H1 (cell line): ENCODE data around the gene WDR13. TPM values are rescaled to one million over a fixed set of nuclear protein-coding genes. Genes with fewer than 3 reads are reported as not detected.

Source experiments
- CTCF ChIA-PET: fragments of 300-600 bp; sonication (Branson Sonifier 250); formaldehyde crosslinking; loops from one replicate; lab custom pipeline; 2021; ENCODE audit not compliant: partially characterized antibody; lab: Charles Lee
- POLR2A ChIA-PET: fragments of 300-600 bp; sonication (Branson Sonifier 250); formaldehyde crosslinking; loops from one replicate; lab custom pipeline; 2021; ENCODE audit warnings: inconsistent platforms; ENCODE audit not compliant: partially characterized antibody; lab: Charles Lee
- DNase-seq, 2 experiments: peaks; one replicate each; pipeline versions ENCODE4 v3.0.0 to v3.0.0-alpha.2; 2010 to 2022; ENCODE audit warnings: low spot score in 2 of 2, low read depth in 1 of 2, mixed read lengths in 1 of 2
- FAIRE-seq: peaks from 2 replicates; lab custom pipeline; 2011; peaks lifted over from hg19 to GRCh38; lab: Jason Lieb, UNC
- H2AFZ ChIP-seq: 2 replicates; pipeline ENCODE4 v1.8.1; 2012; ENCODE audit warnings: low read length, inconsistent platforms
- H2AK5ac ChIP-seq: 2 replicates; pipeline ENCODE4 v1.6.1; 2013; ENCODE audit warnings: low read depth, low read length
- H2BK120ac ChIP-seq: replicated peaks from 2 replicates; pipeline ENCODE3; 2013; ENCODE audit warnings: low read depth, low read length, inconsistent platforms
- H2BK12ac ChIP-seq: 2 replicates; pipeline ENCODE4 v1.6.1; 2013; ENCODE audit warnings: low read depth, low read length
- H2BK15ac ChIP-seq: 2 replicates; pipeline ENCODE4 v1.6.1; 2013; ENCODE audit warnings: low read length
- H2BK20ac ChIP-seq: 2 replicates; pipeline ENCODE4 v1.6.1; 2013; ENCODE audit warnings: low read length
- H2BK5ac ChIP-seq: 2 replicates; pipeline ENCODE4 v1.6.1; 2013; ENCODE audit warnings: low read depth, low read length
- H3K14ac ChIP-seq: 2 replicates; pipeline ENCODE4 v1.6.1; 2013; ENCODE audit warnings: inconsistent platforms; ENCODE audit not compliant: insufficient read length
- H3K18ac ChIP-seq: 2 replicates; pipeline ENCODE4 v1.6.1; 2013; ENCODE audit warnings: low read length; ENCODE audit errors: extremely low read depth
- H3K23ac ChIP-seq: 2 replicates; pipeline ENCODE4 v1.6.1; 2013; ENCODE audit warnings: inconsistent platforms; ENCODE audit not compliant: insufficient read length
- H3K23me2 ChIP-seq: 2 replicates; pipeline ENCODE4 v1.6.1; 2013; ENCODE audit warnings: low read depth, low read length
- H3K27ac ChIP-seq: 2 replicates; pipeline ENCODE4 v1.6.1; 2011; ENCODE audit warnings: low read depth, low read length, inconsistent platforms
- H3K27me3 ChIP-seq, 4 experiments: replicated peaks in 1 of 4; 1 replicate in 1 of 4; 2 replicates in 3 of 4; pipeline versions ENCODE4 v1.6.1 to v1.8.1; 2011 to 2013; ENCODE audit warnings: low read length in 3 of 4, mild to moderate bottlenecking in 3 of 4, inconsistent platforms in 2 of 4, mixed read lengths in 2 of 4, moderate library complexity in 1 of 4; ENCODE audit not compliant: control insufficient read depth in 3 of 4, insufficient read depth in 3 of 4; ENCODE audit errors: extremely low read depth in 1 of 4
- H3K36me3 ChIP-seq, 4 experiments: 2 replicates each; pipeline versions ENCODE4 v1.6.1 to v1.8.1; 2011 to 2013; ENCODE audit warnings: mild to moderate bottlenecking in 4 of 4, low read length in 3 of 4, moderate library complexity in 2 of 4, control low read depth in 1 of 4, inconsistent platforms in 1 of 4; ENCODE audit not compliant: insufficient read depth in 4 of 4, control insufficient read depth in 2 of 4
- H3K4ac ChIP-seq: replicated peaks from 2 replicates; pipeline ENCODE3; 2013; ENCODE audit warnings: low read length, low read depth, mixed read lengths, inconsistent platforms; ENCODE audit not compliant: insufficient read length
- H3K4me1 ChIP-seq, 4 experiments: replicated peaks in 1 of 4; 1 replicate in 1 of 4; 2 replicates in 3 of 4; pipeline versions ENCODE4 v1.6.1 to v1.8.1; 2011 to 2013; ENCODE audit warnings: low read length in 3 of 4, inconsistent platforms in 2 of 4, mixed read lengths in 1 of 4; ENCODE audit not compliant: insufficient read depth in 4 of 4, control insufficient read depth in 3 of 4
- H3K4me2 ChIP-seq, 2 experiments: 2 replicates each; pipeline versions ENCODE4 v1.6.1 to v1.8.1; 2011 to 2013; ENCODE audit warnings: low read depth in 2 of 2, low read length in 2 of 2, control low read depth in 1 of 2, inconsistent platforms in 1 of 2, mild to moderate bottlenecking in 1 of 2; ENCODE audit not compliant: insufficient read depth in 1 of 2
- H3K4me3 ChIP-seq, 4 experiments: fragments of 200-600, 300-600 bp in 1 of 4; sonication (generic), shearing (Covaris generic), sonication (Bioruptor Twin) in 1 of 4; 2 replicates each; pipeline versions ENCODE4 v1.5.1 to v1.8.1; 2011 to 2016; ENCODE audit warnings: low read length in 4 of 4, low read depth in 3 of 4, control low read depth in 2 of 4, inconsistent platforms in 2 of 4, mild to moderate bottlenecking in 2 of 4, mixed read lengths in 1 of 4, moderate library complexity in 1 of 4; ENCODE audit not compliant: insufficient read depth in 2 of 4; ENCODE audit errors: extremely low read depth in 1 of 4
- H3K56ac ChIP-seq: replicated peaks from 2 replicates; pipeline ENCODE3; 2013; ENCODE audit warnings: low read depth, mild to moderate bottlenecking, mixed read lengths, low read length, inconsistent platforms; ENCODE audit not compliant: insufficient read length
- H3K79me1 ChIP-seq: 2 replicates; pipeline ENCODE4 v1.6.1; 2013; ENCODE audit warnings: low read depth, low read length, control low read depth
- H3K79me2 ChIP-seq, 2 experiments: 2 replicates each; pipeline versions ENCODE4 v1.6.1 to v1.8.1; 2012 to 2013; ENCODE audit warnings: low read length in 2 of 2, mild to moderate bottlenecking in 2 of 2, inconsistent platforms in 1 of 2; ENCODE audit not compliant: insufficient read depth in 2 of 2, control insufficient read depth in 1 of 2
- H3K9ac ChIP-seq, 4 experiments: replicated peaks in 1 of 4; 1 replicate in 1 of 4; 2 replicates in 3 of 4; pipeline versions ENCODE4 v1.6.1 to v1.8.1; 2011 to 2013; ENCODE audit warnings: low read depth in 3 of 4, low read length in 3 of 4, control low read depth in 2 of 4, mild to moderate bottlenecking in 2 of 4, moderate library complexity in 2 of 4, inconsistent platforms in 1 of 4; ENCODE audit errors: extremely low read depth in 1 of 4
- H3K9me3 ChIP-seq, 2 experiments: 2 replicates each; pipeline versions ENCODE4 v1.6.1 to v1.8.1; 2012 to 2013; ENCODE audit warnings: mild to moderate bottlenecking in 2 of 2, moderate library complexity in 2 of 2, control low read depth in 1 of 2, inconsistent platforms in 1 of 2, low read depth in 1 of 2, low read length in 1 of 2, mixed read lengths in 1 of 2; ENCODE audit not compliant: insufficient read depth in 2 of 2
- H4K20me1 ChIP-seq, 2 experiments: replicated peaks in 1 of 2; 2 replicates each; pipeline versions ENCODE3 to v1.8.1; 2011 to 2013; ENCODE audit warnings: inconsistent platforms in 2 of 2, low read length in 2 of 2, mild to moderate bottlenecking in 1 of 2; ENCODE audit not compliant: insufficient read depth in 2 of 2, control insufficient read depth in 1 of 2
- H4K5ac ChIP-seq: 2 replicates; pipeline ENCODE4 v1.6.1; 2013; ENCODE audit warnings: low read length, low read depth, mixed read lengths, inconsistent platforms; ENCODE audit not compliant: insufficient read length
- H4K8ac ChIP-seq: 2 replicates; pipeline ENCODE4 v1.8.0; 2013; ENCODE audit warnings: mild to moderate bottlenecking, moderate library complexity, low read length, inconsistent platforms; ENCODE audit not compliant: insufficient read depth; ENCODE audit errors: extremely low read depth
- H4K91ac ChIP-seq: replicated peaks from 2 replicates; pipeline ENCODE3; 2013; ENCODE audit warnings: low read length, mixed read lengths, inconsistent platforms; ENCODE audit not compliant: insufficient read length
- CBX5 ChIP-seq: fragments of 300-800, 300-1000 bp; sonication (generic); IDR thresholded peaks from 2 replicates; pipeline ENCODE4 v1.7.1; 2016; ENCODE audit warnings: antibody characterized with exemption, low read length, low read depth
- EP300 ChIP-seq, 2 experiments: IDR thresholded peaks; 1 replicate in 1 of 2; 2 replicates in 1 of 2; pipeline ENCODE4 v1.6.1; 2011 to 2012; ENCODE audit warnings: low read depth in 2 of 2, low read length in 2 of 2, mild to moderate bottlenecking in 2 of 2, borderline replicate concordance in 1 of 2, inconsistent platforms in 1 of 2, moderate library complexity in 1 of 2
- FOSL1 ChIP-seq: IDR thresholded peaks from 2 replicates; pipeline ENCODE4 v1.6.1; 2011; ENCODE audit warnings: mild to moderate bottlenecking, low read depth, low read length, moderate library complexity; ENCODE audit not compliant: insufficient read depth
- NANOG ChIP-seq: IDR thresholded peaks from 2 replicates; pipeline ENCODE4 v1.6.1; 2011; ENCODE audit warnings: low read length, low read depth, mild to moderate bottlenecking, inconsistent platforms; ENCODE audit not compliant: insufficient read depth, poor library complexity, severe bottlenecking
- RBBP5 ChIP-seq: IDR thresholded peaks from 2 replicates; pipeline ENCODE4 v1.7.1; 2012; ENCODE audit warnings: low read depth, mild to moderate bottlenecking, inconsistent platforms, low read length, moderate library complexity, borderline replicate concordance
- SAP30 ChIP-seq: fragments of 300-600 bp; sonication (generic); IDR thresholded peaks from 2 replicates; pipeline ENCODE4 v1.7.1; 2012; ENCODE audit warnings: low read length, moderate library complexity, mild to moderate bottlenecking, inconsistent platforms; ENCODE audit not compliant: insufficient read depth, insufficient replicate concordance
- SIX5 ChIP-seq: IDR thresholded peaks from 2 replicates; pipeline ENCODE4 v1.6.1; 2011; ENCODE audit warnings: mild to moderate bottlenecking, low read depth, low read length
- WGBS, 2 experiments: shearing (Covaris generic) in 1 of 2; methylation state at CpG; one replicate each; pipeline versions ENCODE4 v1.1.6 to v1.1.7; 2013 to 2015; ENCODE audit warnings: low lambda C conversion rate in 2 of 2, mixed read lengths in 2 of 2, inconsistent platforms in 1 of 2, low coverage in 1 of 2, missing lambda C conversion rate in 1 of 2; ENCODE audit not compliant: insufficient replicate concordance in 2 of 2, insufficient coverage in 1 of 2, insufficient read length in 1 of 2; ENCODE audit errors: extremely low coverage in 1 of 2, missing lambda C conversion rate in 1 of 2; 5-methylcytosine and 5-hydroxymethylcytosine counted together
- polyA plus RNA-seq, 7 experiments: library from polyadenylated mRNA; depleted of rRNA in 3 of 7; stranded (reverse) in 5 of 7; unstranded in 2 of 7; fragments of >200 nt in 5 of 7; fragments of 200-250 nt in 2 of 7; gene quantifications; 1 replicate in 5 of 7; 2 replicates in 1 of 7; 4 replicates in 1 of 7; pipeline versions ENCODE4 v1.2.1 to v1.2.3, GENCODE V29; 2011 to 2013; ENCODE audit warnings: missing spikeins in 2 of 7, mixed read lengths in 2 of 7
- total RNA-seq: library from RNA; stranded (reverse); fragmentation: NEBNext Ultra II Directional; extraction: Animal tissue kit (Norgen Biotek cat#: 25700); gene quantifications from 2 replicates; pipeline ENCODE4 v1.2.1, GENCODE V29; 2021
- TF ChIP-seq, protein P1 (sequence below): IDR thresholded peaks from 2 replicates; pipeline ENCODE4 v1.6.1; 2012; ENCODE audit warnings: low read length, inconsistent platforms
- TF ChIP-seq, protein P2 (sequence below), 3 experiments: IDR thresholded peaks; 1 replicate in 2 of 3; 2 replicates in 1 of 3; pipeline versions ENCODE4 v1.5.1 to v1.6.1; 2011; ENCODE audit warnings: low read length in 3 of 3, mild to moderate bottlenecking in 3 of 3, inconsistent platforms in 2 of 3, low read depth in 1 of 3, moderate library complexity in 1 of 3; ENCODE audit not compliant: insufficient read depth in 1 of 3; ENCODE audit errors: control extremely low read depth in 1 of 3

The WDR13 gene
- total and polyA plus RNA-seq, 2 of the 8 experiments (the other 6 are each of a cell fraction or from before 2014, with no cell fraction given) = 19.4 to 46.3 TPM

DNA sequence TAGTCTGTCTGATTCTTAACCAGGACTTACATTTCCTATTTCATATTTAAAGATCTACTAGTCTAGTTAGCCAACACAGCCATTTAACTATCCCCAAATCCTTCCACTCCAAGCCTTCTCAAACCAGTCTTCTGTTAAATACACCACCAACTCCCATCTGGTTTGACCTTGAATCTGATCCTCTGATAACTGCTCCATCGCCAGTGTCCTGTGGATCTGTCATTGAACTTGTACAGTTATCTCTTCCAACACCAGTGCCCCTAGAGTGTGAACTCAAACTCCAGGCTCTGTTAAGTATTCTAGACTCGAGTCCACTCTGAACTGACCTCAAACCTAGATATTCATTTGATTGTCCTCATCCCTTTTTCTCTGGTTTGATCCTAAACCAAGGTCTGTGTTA, 14.4 kb downstream of the WDR13 start:
- Histone ChIP-seq H4K20me1 (no peaks in the 10 kb centered on the region), H2BK12ac (no peak overlapping the region), H4K5ac (no peak overlapping the region), H4K8ac (no peak overlapping the region), H3K14ac (no peak overlapping the region), H3K56ac (no peak overlapping the region), H2BK20ac (no peak overlapping the region), H3K79me1 (no peaks in the 10 kb centered on the region), H3K23ac (no peak overlapping the region), H2BK120ac (no peak overlapping the region), H3K9ac (no peak overlapping the region), H4K91ac (no peak overlapping the region), H3K4ac (no peak overlapping the region), H3K9me3 (no peaks in the 10 kb centered on the region), H3K36me3 (no peaks in the 10 kb centered on the region), H2AK5ac (no peak overlapping the region), H2BK15ac (no peak overlapping the region), H3K4me1 (peaks cover 0 to 2% (median 0%) of the 10 kb centered on the region in 4 experiments; a peak in 3 of 7 replicates), H2AFZ (no peak overlapping the region), H2BK5ac (no peak overlapping the region), H3K79me2 (no peaks in the 10 kb centered on the region), H3K18ac (no peak overlapping the region), H3K23me2 (no peaks in the 10 kb centered on the region), H3K27ac (no peak overlapping the region), H3K4me2 (no peak overlapping the region), H3K27me3 (no peaks in the 10 kb centered on the region), H3K4me3 (no peak overlapping the region)
- DNase-seq (no peak), FAIRE-seq (no peak)
- WGBS, 2 experiments = 61% methylated on average over 2 of the region's 2 CpGs; no CpG with 5 or more reads in 1 of the 2 experiments
- POLR2A ChIA-PET = no interaction called here
- CTCF ChIA-PET = no interaction called here
- TF ChIP-seq SIX5 = no peak
- TF ChIP-seq, protein P1, sequence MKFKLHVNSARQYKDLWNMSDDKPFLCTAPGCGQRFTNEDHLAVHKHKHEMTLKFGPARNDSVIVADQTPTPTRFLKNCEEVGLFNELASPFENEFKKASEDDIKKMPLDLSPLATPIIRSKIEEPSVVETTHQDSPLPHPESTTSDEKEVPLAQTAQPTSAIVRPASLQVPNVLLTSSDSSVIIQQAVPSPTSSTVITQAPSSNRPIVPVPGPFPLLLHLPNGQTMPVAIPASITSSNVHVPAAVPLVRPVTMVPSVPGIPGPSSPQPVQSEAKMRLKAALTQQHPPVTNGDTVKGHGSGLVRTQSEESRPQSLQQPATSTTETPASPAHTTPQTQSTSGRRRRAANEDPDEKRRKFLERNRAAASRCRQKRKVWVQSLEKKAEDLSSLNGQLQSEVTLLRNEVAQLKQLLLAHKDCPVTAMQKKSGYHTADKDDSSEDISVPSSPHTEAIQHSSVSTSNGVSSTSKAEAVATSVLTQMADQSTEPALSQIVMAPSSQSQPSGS = no peak
- no peak for TF ChIP-seq FOSL1
- no peak for TF ChIP-seq RBBP5
- no peak for TF ChIP-seq CBX5
- no peak for TF ChIP-seq NANOG
- TF ChIP-seq EP300 (IDR thresholded peaks at IDR 0.05; ENCODE audit: borderline replicate concordance in 1 of 2, low read depth in 2 of 2, low read length in 2 of 2) = no peak
- TF ChIP-seq, protein P2, sequence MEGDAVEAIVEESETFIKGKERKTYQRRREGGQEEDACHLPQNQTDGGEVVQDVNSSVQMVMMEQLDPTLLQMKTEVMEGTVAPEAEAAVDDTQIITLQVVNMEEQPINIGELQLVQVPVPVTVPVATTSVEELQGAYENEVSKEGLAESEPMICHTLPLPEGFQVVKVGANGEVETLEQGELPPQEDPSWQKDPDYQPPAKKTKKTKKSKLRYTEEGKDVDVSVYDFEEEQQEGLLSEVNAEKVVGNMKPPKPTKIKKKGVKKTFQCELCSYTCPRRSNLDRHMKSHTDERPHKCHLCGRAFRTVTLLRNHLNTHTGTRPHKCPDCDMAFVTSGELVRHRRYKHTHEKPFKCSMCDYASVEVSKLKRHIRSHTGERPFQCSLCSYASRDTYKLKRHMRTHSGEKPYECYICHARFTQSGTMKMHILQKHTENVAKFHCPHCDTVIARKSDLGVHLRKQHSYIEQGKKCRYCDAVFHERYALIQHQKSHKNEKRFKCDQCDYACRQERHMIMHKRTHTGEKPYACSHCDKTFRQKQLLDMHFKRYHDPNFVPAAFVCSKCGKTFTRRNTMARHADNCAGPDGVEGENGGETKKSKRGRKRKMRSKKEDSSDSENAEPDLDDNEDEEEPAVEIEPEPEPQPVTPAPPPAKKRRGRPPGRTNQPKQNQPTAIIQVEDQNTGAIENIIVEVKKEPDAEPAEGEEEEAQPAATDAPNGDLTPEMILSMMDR (IDR thresholded peaks at IDR 0.05; ENCODE audit: control extremely low read depth in 1 of 3, insufficient read depth in 1 of 3, low read depth in 1 of 3, low read length in 3 of 3) = no peak
- no peak for TF ChIP-seq SAP30
